PFSK-1 (cell line): Measurements from ENCODE around the gene MLYCD.

Source experiments
- POLR2AphosphoS5 ChIP-seq: IDR thresholded peaks from 2 replicates; pipeline ENCODE4 v1.6.1; 2012; ENCODE audit warnings: low read depth, mild to moderate bottlenecking, control low read depth, low read length, moderate library complexity
- SIN3A ChIP-seq: IDR thresholded peaks from 2 replicates; pipeline ENCODE4 v1.6.1; 2012; ENCODE audit warnings: mild to moderate bottlenecking, low read length, moderate library complexity, borderline replicate concordance; ENCODE audit not compliant: insufficient read depth

GRCh38 chr16:83959656-83960434 is 60.9 kb downstream of the MLYCD start:
- TF ChIP-seq POLR2AphosphoS5 (no peak), SIN3A (no peak)
